ENCODE data around the gene PI4KA.
A peak's percentile ranks its signal among the peaks of the same experiment; 100 is the strongest.

PI4KA gene

GRCh38 chr22:20752873-20753272 is 105.7 kb downstream of the PI4KA start:
- TF ChIP-seq CTCF (conservative IDR thresholded peaks at IDR 0.05; ENCODE audit: low read depth, low read length) = no peak
- Histone ChIP-seq H2AFZ (ENCODE audit: low read depth) (no peak overlapping the region), H4K20me1 (ENCODE audit: insufficient read depth) (no peaks in the 10 kb centered on the region), H3K9ac (no peak overlapping the region), H3K27me3 (ENCODE audit: insufficient read depth, low read depth) (no peaks in the 10 kb centered on the region), H3K4me1 (ENCODE audit: low read depth, poor library complexity, severe bottlenecking) (peaks cover 51% of the 10 kb centered on the region), H3K27ac (no peak overlapping the region), H3K4me3 (IDR thresholded peaks at IDR 0.05; ENCODE audit: insufficient read depth, low read depth, low read length) (no peak overlapping the region), H3K36me3 (ENCODE audit: insufficient read depth) (no peaks in the 10 kb centered on the region), H3K4me2 (0 out of 2 replicates have a peak overlapping the region, but pooled peaks have one; percentile 19), H3K79me2 (ENCODE audit: insufficient read depth, low read depth) (no peaks in the 10 kb centered on the region)

DNA sequence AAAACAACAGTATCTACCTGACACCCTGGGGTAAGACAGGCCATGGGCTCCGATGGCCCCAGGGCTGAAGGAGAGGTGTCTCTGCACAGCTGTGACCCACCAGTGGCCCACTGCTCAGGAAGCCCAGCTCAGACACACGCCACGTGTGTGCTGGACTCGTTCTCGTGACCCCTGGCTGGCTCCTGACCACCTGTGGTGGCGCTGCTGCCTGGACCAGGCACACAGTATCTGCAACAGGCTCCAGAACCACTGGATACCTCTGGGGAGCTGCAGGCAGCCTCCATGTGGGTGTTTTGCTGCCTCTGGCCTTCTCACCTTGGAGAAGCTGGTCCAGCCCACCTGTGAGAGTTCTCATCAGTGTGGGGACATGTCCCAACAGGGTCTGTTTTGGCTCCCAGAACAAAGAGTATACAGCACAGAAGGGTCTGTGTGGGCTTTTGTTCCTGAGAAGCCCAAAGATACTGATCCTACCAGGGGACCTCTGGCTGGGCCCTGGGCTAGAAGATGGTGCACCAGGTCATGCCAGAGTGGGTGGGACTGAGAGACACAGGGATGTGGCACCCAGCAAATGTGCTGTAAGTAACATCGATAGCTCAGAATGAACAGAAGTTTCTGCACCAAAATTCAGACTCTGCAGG is 106.4 kb downstream of the PI4KA start:
- peak overlapping the region; percentile 19; the same call in 1 of the 2 replicates for H3K4me2 ChIP-seq
- no peaks in the 10 kb centered on the region for H3K27me3 ChIP-seq (ENCODE audit: insufficient read depth, low read depth)
- H3K9ac ChIP-seq = no peak overlapping the region
- no peak overlapping the region for H2AFZ ChIP-seq (ENCODE audit: low read depth)
- H3K4me1 ChIP-seq (ENCODE audit: low read depth, poor library complexity, severe bottlenecking) = peaks cover 58% of the 10 kb centered on the region
- no peaks in the 10 kb centered on the region for H4K20me1 ChIP-seq (ENCODE audit: insufficient read depth)
- no peaks in the 10 kb centered on the region for H3K79me2 ChIP-seq (ENCODE audit: insufficient read depth, low read depth)
- H3K27ac ChIP-seq = no peak overlapping the region
- H3K4me3 ChIP-seq (IDR thresholded peaks at IDR 0.05; ENCODE audit: insufficient read depth, low read depth, low read length) = no peak overlapping the region
- no peak for TF ChIP-seq CTCF (conservative IDR thresholded peaks at IDR 0.05; ENCODE audit: low read depth, low read length)
- no peaks in the 10 kb centered on the region for H3K36me3 ChIP-seq (ENCODE audit: insufficient read depth)

GRCh38 chr22:20751185-20751851 is 107.3 kb downstream of the PI4KA start:
- no peak for TF ChIP-seq CTCF (conservative IDR thresholded peaks at IDR 0.05; ENCODE audit: low read depth, low read length)
- no peak overlapping the region for H2AFZ ChIP-seq (ENCODE audit: low read depth)
- no peaks in the 10 kb centered on the region for H3K27me3 ChIP-seq (ENCODE audit: insufficient read depth, low read depth)
- no peaks in the 10 kb centered on the region for H4K20me1 ChIP-seq (ENCODE audit: insufficient read depth)
- H3K79me2 ChIP-seq (ENCODE audit: insufficient read depth, low read depth) = no peaks in the 10 kb centered on the region
- no peak overlapping the region for H3K27ac ChIP-seq
- peaks cover 66% of the 10 kb centered on the region for H3K4me1 ChIP-seq (ENCODE audit: low read depth, poor library complexity, severe bottlenecking)
- H3K4me2 ChIP-seq = peak overlapping the region; percentile 70
- no peak overlapping the region for H3K9ac ChIP-seq
- H3K36me3 ChIP-seq (ENCODE audit: insufficient read depth) = no peaks in the 10 kb centered on the region
- H3K4me3 ChIP-seq (IDR thresholded peaks at IDR 0.05; ENCODE audit: insufficient read depth, low read depth, low read length) = no peak overlapping the region

DNA sequence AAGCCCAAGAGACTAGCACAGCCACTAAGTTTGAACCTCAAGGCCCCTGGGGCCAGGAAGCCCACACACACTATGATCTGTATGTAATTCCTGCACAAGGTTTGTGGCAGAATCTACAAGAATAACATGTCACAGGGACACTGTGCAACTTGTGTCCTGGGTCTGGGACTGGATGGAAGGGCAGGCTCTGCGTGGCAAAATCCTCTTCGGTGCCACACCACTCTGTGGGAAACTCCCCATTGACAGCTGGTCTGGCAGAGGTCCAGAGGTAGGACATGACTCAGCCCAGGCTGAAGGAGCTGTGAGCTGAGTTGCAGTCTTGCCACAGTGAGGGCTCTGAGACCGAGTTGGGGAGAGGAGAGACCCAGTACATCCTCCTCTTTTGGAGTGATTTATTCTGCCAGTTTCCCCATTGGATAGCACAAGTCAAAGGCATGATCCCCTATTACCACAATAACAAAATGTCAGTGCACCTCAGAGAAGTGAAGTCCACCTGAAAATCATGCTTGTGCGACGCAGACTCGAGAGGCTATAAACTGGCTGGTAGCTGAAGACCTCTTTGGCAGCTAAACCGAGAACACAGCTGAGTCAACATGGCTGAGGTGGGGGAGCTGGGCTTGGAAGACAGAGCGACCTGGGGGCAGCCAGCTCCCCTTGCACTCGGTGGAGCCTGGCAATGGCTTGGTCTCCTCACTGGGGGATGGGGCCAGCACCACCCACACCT is 108.0 kb downstream of the PI4KA start:
- TF ChIP-seq CTCF (conservative IDR thresholded peaks at IDR 0.05; ENCODE audit: low read depth, low read length) = no peak
- Histone ChIP-seq H3K27me3 (ENCODE audit: insufficient read depth, low read depth) (no peaks in the 10 kb centered on the region), H3K4me2 (peak overlapping the region; percentile 70), H3K27ac (peak overlapping the region; percentile 22; the same call in 1 of the 2 replicates), H3K4me3 (IDR thresholded peaks at IDR 0.05; ENCODE audit: insufficient read depth, low read depth, low read length) (no peak overlapping the region), H3K79me2 (ENCODE audit: insufficient read depth, low read depth) (no peaks in the 10 kb centered on the region), H3K4me1 (ENCODE audit: low read depth, poor library complexity, severe bottlenecking) (peaks cover 68% of the 10 kb centered on the region), H4K20me1 (ENCODE audit: insufficient read depth) (no peaks in the 10 kb centered on the region), H2AFZ (ENCODE audit: low read depth) (no peak overlapping the region), H3K36me3 (ENCODE audit: insufficient read depth) (no peaks in the 10 kb centered on the region), H3K9ac (no peak overlapping the region)

Measured in KMS-11 (cell line).